CD4-positive, alpha-beta T cell treated with Interferon gamma for 1 hour (primary cell): ENCODE measurements around the gene RINL.
A peak's percentile ranks its signal among the peaks of the same experiment; 100 is the strongest.

Source experiments
- DNase-seq: peaks from one replicate; pipeline ENCODE4 v3.0.0-alpha.2; 2020

Gene RINL

DNA sequence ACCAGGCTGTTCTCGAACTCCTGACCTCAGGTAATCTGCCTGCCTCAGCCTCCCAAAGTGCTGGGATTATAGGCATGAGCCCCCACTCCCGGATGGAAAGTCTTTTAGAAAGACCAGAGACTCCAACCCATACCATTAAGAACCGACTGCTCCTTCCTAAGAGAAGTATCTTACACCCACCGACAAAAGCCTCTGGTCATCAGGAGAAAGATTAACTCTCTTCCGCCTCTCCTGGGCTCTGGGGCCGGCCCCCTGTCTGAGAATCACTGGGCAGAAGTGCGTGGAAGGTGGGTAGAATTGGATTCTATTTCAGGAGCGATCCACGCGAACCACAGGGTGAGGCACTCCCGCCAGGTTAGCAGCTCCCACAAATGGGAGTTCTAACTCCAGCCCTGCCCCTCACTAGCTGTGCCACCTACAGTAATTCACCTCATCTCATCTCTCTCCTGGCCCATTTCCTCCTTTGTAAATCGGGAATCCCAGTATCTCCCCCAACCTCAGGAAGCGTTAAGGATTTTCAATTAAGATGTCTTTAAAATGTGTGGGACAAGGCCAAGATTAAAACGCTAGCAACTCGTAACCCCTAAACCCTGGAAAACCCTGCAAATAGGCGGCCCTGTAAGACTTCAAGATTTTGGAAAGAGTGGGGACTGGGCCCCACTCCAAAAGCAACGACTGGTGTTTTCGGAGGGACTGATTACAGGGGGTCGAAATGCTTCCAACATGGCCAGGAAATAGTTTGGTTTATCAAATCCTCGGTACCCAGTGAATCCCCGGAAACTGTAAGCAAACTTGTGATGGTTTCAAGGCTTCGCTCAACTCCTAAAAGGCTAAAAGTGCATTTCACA is 29.6 kb downstream of the RINL start:
- no peak for DNase-seq

DNA sequence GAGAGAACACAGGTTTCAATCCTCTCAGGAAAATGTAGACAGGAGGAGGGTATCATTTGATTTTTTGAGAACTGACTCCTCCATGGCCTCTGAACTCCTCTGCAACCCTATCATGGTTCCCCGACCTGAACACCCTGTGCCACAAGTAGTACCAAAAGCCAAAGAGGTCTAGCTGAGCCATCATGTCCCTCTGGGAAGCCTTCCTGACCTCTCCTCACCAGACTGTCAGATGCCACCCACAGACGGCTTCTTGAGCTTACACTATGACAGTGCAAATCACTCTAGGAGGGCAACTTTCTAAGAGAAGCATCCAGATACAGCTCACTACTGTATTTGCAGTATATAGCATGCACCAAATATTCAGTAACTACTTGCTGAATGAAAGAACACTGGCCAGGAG is 32.0 kb downstream of the RINL start:
- no peak for DNase-seq

DNA sequence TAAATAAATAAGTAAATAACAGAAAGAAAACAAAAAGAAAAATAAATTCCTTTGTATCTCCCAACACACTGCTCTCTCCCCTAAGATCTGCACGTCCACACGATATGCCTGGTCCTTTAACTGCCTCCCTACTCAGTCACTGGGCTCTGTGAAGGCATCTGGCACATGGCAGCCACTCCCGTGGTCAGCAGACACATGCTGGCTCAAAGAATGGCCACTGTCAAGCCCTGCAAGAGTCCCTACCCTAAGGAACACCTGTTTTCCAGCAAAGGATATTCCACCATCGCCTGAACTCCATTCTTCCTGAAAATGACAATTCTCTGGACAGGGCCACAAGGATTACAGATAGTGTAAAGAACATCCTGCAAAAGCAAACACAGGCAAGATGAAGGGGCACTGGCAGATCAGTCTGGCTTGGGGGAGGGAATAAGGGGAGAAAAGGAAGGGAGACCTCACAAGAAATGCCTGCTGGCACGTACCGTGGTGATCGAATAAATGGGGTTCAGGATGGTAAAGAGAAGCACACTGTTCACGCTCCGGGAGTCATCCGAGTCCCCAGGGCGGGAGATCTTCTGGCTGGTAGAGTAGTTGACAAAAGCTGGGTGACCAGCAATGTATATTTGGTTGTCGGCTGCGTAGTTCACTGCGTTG is 32.6 kb downstream of the RINL start:
- no peak for DNase-seq

DNA sequence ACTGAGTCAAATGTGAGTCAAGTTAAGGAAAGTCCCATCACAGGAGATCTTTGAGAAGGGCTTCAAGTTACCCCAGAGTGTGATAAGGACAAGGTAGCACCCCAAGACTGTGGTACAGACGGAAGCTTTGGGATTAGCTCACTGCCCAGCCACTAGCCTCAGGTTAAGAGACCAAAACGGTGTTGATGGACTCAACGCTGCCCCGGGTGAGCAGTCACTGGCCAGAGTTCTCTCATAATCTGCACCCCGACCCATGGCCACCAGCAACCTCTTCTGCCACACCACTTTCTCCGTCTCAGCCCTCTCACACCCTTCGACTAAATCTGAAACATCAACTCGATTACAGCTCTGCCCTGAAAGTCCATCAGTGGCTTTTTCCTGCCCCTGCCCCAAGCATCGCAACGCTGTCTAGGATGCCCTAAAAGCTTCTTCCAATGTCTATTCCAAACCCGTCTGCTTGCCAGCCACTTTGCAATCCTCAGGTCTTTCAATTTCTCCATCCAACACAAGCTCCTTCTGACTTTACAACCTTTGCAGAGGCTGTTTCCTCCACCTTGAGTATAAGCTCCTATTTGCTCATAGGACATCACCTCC is 33.9 kb downstream of the RINL start:
- no peak for DNase-seq

DNA sequence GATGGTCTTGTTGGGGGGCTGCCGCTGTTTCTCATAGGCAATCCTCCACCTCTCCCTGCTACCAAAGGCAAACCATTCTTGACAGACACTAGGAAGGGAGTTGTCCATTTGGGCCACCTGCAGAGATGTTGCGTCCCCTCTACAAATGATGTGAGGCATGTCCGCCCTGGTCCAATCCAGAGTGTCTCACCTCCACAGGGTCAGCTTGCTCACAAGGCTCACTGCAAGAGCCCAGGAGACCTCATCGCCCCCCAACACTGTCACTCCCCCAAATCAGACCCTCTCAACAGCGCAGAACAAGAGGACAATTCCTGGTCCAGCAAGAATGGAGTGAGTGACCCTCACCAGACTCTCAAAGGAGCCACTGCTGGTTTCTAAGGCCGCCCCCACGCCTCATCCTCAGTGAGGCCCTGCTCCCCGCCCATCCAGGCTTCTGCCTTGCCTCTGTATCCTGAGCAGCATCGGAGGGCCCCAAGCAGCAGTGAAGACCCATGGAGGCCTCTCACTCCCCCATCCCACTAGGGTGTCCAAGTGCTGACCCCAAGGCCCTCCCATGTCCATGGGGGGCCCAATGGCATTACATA is 34.8 kb downstream of the RINL start:
- DNase-seq = no peak

DNA sequence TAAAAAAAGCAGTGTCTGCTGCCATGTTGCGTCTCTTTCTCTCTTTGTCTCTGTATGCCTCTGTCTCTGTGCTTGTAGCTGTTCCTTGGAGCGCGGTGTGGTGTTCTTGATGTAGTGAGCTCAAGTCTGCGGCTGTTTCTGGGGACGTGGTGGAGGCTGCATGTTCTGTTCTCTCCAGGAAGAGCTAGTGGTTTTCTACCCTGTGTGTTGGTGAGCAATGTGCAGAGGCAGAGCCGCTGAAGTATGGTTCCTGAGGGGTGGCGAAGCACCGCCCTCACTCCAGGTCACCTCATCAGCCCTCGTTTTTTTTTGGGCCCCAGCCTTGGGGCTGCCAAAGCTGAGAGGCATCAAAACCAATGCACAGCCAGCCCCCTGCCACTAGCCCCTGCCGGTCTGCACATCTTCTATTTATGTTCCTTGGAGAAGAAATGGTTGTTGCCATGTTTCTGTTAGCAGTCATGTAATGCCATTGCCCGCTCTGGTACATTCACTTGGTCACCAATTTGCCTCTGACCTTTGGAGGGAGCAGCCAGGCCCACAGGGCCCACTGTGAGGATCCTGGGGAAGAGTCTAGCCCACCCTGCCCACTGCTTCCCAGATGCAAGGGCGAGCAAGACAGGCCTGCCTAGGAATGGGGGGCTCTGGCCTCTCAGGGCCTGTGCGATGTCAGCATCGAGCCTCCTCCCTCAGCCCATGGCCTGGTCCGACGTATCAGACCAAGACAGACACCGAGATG is 35.5 kb downstream of the RINL start:
- DNase-seq = peak; percentile 66

DNA sequence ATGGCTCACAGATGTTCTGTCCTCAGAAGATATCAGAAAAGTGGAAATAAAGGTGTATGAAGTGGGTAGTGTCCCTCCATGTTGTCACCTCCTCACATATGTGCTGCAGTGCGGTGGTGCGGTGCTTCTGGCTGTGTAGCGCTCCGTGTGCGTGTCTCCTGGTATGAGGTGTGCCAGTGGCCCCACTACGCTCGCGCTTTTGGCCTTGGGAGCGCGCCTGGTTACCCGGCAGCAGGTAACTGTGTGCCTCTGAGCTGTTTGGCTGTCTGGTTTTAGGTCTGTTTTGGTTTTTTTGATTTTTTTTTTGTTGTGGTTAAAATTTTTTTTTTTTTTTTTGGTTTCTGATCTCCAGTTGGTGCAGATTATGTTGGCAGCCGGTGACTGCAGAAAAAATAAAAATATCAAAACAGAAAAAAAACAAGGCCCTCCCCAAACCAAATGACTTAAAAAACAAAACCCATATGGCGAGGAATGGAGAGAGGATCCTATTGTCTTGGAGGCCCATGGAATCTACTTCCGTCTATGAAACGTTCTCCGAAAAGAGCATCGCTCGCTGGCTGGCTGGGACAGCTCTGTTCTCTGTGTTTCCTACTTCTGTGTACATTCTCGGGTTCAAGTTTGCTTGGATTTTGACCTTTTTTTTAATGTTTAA is 36.2 kb downstream of the RINL start:
- peak; percentile 69 for DNase-seq

DNA sequence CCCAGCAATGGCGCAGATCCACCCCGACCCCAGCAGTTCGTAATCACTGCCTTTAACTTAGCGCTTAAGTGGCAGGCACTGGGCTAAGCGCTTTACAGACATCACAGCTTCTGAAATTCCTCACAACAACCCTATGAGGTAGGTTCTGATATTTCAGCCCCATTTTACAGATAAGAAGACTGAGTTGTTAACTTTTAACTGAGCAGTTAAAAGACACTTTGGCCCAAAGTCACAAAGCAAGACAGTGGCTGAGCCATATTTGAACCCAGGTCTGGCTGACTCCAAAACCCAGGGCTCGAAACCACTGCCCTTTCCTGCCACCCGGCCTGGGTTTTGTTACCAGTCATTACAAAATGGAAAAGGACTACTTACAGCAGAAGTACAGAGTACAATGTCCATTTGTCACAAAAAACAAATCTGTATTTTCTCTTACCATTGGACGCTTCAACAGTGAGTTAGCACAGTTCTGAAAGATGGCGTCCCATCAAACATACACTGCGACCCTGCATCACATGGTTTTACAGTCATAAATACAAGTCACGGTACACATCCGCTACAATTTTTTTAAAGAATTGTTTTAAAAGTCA is 36.8 kb downstream of the RINL start:
- no peak for DNase-seq

DNA sequence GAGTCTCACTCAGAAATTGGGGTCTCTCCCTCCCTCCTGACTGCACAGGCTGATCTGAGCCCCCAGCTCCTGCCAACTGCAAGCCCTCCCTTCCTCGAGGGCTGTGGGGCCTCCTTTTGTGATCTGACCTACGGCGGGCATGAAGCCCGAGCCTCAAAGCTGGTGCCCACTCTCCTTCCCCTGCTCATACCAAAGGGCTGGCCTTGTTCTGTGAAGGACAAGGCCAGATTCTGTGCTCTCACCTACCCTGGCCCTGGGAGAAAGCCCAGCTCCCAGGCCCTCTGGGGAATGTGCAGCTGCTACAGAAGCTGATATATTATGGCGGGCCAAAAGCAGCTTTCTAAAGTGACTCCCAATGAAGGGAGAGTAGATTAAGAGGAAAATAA is 37.5 kb downstream of the RINL start:
- no peak for DNase-seq

DNA sequence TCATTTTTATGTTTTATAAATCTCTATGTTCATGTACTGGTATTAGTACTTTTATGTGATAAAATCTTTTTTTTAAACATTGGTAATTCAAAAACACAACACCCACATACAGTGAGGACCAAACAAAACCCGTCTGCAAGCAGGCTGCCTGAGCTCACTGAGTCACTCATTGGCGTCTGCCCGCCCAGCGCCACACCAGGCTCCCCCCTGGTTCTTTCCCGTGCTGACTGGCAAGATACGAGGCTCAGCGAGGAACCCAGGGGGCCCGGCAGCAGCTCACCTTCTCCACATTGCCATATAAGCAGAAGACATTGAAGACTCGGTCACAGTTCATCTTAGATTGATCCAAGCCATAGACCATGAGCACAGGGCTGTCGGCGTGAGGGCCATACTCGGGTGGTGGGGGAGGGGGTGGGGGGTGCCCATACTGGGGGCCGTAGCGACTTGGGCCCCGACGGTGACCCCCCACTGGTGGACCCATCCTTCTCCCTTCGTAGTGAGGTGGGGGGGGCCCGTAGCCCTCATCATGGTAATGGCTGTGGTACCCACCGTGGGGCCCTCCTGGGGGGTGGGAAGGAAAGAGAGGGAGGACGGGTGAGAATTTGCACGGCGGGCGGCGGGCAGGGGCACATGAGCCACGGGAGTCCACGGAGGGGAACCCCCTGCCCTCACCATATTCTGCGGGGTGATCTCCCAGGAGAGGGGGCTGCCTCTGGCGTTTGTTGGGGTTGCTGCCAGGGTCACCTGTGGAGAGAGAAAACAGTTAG is 38.1 kb downstream of the RINL start:
- DNase-seq = no peak

DNA sequence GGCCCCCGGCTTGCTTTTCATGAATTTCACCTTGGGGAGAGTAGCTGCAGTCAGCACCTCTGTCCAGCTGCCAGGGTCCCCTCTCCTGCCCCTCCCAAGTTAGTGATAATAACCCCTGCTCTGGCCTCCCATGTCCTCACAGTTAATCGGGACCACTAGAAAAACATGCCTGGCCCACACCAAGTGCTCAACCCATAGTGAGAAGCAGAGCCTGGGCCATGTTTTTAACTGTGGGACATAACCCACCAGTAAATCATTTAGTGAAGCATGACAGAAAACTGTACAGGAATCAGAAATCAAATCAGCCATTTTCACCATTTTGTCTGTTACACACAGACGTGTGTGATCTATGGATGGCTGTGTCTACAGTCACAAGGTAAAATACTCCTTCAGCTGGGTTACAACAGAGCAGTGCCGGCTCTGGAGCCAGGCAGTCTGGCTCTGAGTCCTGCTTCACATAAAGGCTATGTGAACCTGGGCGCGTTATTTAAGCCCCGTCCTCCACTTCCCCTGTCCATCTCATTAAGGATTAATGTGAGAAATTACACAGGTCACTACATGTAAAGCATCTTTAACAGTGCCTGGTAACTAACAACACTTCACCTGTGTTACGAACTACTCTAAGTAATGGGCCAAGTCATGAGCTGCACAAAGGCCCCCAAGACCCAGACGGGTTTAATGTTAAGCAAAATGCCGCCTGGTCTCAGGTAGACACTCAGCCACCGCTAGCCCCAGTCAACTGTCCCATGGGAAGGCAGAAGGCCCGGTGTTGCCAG is 38.9 kb downstream of the RINL start:
- DNase-seq = no peak

DNA sequence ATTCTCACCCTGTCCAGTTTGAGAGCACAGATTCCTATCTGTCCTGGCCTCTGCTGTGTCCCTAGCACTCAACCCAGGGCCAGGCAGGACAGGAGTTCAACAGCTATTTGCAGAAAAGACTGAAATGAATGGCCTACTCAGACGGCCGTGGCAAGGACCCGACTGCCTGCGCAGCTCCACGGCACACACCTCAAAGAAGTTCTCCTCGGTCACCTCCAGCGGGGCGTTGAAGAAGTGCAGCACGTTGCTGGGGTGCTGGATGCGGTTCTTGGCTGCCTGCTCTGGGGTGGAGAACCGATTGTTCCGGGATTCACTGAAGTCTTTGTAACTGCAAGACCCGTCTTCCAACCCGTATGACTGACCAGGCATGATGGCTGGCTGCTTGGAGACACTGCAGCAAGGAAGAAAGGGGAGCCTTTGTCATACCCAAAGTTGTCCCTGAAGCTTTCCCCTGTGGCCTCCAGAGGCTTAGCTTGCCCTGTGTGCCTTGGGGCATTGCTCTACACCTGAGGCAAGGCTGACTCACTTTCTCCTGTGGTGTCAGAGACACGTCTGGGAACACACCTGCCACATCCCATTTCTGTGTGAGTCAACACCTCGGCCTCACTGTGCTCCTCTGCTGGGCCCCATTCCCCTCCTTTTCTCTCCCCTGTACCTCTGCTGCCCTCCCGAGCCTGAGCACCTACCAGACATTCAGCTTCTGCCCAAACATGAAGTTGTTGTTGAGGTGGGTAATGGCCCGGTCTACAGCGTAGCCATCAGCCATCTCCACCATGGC is 39.7 kb downstream of the RINL start:
- no peak for DNase-seq

DNA sequence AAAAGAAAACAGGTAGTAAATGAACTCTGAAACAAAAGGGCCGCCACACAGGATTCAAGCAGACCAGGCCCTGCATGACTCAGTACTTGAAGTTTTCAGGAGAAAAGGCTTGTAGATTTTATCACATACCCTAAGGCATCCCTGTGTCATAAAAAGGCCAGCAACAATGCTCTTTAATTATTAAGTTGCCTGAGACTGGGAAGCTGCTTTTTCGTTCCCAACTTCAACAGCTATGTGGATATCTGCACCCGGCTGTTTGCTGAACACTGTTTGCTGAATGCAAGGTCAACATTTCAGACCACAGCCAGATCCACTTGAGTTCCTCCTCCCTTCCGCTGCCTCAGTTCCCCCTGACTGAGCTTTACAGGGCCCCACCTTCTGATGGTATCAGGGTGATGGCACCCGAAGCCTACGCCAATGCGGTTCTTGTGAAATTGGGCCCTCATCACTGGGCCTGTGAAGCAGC is 40.4 kb downstream of the RINL start:
- no peak for DNase-seq

DNA sequence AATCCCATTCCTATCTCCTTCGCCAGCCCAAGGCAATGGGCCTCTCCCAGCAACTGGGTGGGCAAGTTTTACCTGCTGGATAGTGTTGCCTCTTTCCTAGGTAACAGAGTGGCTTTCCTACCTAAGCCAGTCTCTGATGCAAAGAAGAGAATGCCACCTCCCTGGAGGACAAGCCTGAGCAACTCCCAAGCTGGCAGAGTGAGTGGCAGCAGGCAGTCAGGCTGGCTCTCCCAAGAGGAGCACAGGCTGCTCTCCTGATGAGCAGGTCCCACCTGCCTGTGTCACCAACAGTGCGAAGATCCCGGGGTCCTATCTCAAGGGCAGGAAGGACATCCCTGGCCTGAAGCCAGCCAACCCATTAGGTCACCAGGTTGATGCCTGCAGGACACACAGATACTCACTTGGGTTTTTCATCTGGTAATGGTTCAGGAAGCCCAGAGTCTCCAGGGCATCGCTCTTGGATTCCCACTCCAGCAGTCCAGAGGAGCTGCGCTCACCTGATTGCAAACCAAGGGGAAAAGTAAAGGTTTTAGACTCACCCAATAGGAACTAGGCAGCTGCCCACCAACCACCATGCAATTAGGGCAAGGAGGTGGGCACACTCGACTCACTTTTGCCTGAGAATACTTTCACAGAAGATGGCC is 41.0 kb downstream of the RINL start:
- DNase-seq = no peak

DNA sequence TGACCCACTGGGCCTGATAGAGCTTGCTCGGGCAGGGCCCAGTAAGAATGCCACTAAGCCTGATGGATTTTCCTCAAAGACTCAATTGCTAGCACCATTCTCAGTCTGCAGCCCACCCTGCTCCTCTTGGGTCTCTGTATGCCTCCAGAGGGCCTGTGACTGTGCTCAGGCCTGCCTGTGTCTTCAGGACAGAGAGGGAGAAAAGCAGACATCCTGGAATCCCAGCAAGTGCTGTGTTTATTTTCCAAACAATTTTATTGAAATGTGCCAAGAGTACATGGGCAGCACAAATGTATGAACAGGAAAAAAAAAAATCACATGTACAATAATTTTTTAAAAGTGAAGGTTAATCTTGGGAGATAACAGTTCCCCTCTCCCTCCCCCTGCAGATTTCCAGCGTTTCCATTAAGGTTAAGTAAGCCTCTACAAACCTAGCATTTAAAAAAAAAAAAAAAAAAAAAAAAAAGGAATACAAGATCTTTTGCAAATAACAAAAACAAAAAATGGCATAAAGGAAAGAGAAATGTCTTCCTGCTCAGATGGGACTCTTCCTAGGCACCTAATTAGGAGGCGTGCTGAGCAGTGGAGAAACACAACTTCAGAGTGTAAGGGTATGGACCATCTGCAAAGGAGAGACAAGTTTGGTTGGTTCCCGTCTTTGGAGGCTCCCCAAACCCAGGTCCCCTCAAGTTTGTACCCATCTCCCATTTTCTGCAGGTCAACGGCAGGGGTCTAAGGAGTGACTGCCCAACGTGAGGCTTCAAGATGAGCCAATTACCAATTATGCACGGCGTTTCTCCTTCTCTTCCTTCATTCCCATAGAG is 41.7 kb downstream of the RINL start:
- DNase-seq = no peak

DNA sequence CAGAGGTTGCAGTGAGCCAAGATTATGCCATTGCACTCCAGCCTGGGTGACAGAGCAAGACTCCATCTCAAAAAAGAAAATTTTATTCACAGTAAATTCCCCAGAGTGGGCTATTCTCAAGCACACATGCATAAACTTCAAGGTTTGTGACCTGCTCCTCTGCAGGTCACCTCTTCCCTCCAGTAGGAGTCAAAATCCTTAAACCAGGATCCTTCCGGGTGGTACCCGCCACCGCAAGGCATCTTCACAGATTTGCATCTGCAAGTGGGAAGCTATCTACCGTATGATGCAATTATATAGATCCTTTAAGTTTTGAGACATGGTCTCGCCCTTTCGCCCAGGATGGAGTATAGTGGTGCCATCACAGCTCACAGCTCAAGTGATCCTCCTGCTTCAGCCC is 43.5 kb downstream of the RINL start:
- no peak for DNase-seq

DNA sequence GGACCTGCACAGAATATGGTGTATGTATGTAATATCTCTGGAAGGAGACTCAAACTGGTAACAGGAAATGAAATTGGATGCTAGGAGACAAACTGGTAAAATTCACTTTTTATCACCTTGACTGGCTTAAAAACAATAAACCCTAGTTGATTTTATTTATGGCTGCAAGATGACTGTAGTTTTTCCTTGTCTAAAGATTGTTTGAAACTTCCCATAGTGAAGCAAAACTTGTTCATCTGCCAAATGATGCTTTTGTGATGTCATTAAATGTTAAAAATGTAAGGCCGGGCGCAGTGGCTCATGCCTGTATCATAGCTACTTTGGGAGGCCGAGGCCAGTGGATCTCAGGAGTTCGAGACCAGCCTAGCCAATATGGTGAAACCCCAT is 44.0 kb downstream of the RINL start:
- no peak for DNase-seq

DNA sequence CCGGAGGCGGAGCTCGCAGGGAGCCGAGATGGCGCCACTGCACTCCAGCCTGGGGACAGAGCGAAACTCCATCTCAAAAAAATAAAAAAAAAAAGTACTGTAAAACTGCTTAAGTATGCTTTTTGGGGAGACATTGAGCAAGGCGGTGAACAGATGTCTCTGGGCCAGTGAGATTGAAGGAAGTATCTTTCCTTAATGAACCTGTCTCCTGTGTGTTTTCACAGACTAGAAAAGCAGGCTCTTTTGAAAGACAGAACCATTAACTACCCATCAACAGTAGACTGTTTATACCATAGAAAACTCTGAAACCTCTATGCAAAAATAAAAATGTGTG is 45.0 kb downstream of the RINL start:
- DNase-seq = no peak
